Measurements from ENCODE around the gene LRRC4C. TPM values are rescaled to one million over a fixed set of nuclear protein-coding genes. Genes with fewer than 3 reads are reported as not detected.

Gene LRRC4C
- total RNA-seq, 1 experiment from 2014 or later = 0.13 TPM

- no peak overlapping the region for H3K27ac ChIP-seq (ENCODE audit: insufficient read length, low read depth, low read length)
- no peaks in the 10 kb centered on the region for H3K27me3 ChIP-seq (ENCODE audit: insufficient read depth, low read length)
- no peak overlapping the region for H3K27ac Mint-ChIP-seq
- H3K23ac ChIP-seq (ENCODE audit: insufficient read length, low read depth, low read length) = no peak overlapping the region
- no peak overlapping the region for H2AFZ ChIP-seq (ENCODE audit: low read length)
- H3K9ac ChIP-seq (ENCODE audit: extremely low read depth, insufficient read length, low read length) = no peak overlapping the region
- H3K14ac ChIP-seq (ENCODE audit: insufficient read depth, low read length) = no peak overlapping the region
- H4K5ac ChIP-seq (ENCODE audit: insufficient read length, low read depth, low read length) = no peak overlapping the region
- H2BK20ac ChIP-seq (ENCODE audit: low read depth, low read length, poor library complexity, severe bottlenecking) = no peak overlapping the region
- no peaks in the 10 kb centered on the region for H3K9me3 ChIP-seq (ENCODE audit: control insufficient read depth, low read depth, low read length)
- H3K36me3 Mint-ChIP-seq (ENCODE audit: insufficient read depth in 1 of 3, low read depth in 3 of 3) = no peaks in the 10 kb centered on the region; a peak in 1 of 7 replicates
- TF ChIP-seq, protein P1, sequence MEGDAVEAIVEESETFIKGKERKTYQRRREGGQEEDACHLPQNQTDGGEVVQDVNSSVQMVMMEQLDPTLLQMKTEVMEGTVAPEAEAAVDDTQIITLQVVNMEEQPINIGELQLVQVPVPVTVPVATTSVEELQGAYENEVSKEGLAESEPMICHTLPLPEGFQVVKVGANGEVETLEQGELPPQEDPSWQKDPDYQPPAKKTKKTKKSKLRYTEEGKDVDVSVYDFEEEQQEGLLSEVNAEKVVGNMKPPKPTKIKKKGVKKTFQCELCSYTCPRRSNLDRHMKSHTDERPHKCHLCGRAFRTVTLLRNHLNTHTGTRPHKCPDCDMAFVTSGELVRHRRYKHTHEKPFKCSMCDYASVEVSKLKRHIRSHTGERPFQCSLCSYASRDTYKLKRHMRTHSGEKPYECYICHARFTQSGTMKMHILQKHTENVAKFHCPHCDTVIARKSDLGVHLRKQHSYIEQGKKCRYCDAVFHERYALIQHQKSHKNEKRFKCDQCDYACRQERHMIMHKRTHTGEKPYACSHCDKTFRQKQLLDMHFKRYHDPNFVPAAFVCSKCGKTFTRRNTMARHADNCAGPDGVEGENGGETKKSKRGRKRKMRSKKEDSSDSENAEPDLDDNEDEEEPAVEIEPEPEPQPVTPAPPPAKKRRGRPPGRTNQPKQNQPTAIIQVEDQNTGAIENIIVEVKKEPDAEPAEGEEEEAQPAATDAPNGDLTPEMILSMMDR (conservative IDR thresholded peaks at IDR 0.05) = no peak
- H3K4me1 Mint-ChIP-seq = peaks cover 9% of the 10 kb centered on the region in 2 experiments; a peak in 3 of 4 replicates
- H3T11ph ChIP-seq (ENCODE audit: low read length) = no peak overlapping the region
- no peak overlapping the region for H2BK12ac ChIP-seq (ENCODE audit: insufficient read length, low read depth, low read length)
- H3K27me3 Mint-ChIP-seq (ENCODE audit: low read depth) = no peaks in the 10 kb centered on the region
- H3K4me2 ChIP-seq (ENCODE audit: insufficient read depth, insufficient read length, low read length) = no peak overlapping the region
- no peaks in the 10 kb centered on the region for H3K4me1 ChIP-seq (ENCODE audit: insufficient read depth, low read length)
- DNase-seq = no peak
- no peaks in the 10 kb centered on the region for H3K79me1 ChIP-seq (ENCODE audit: insufficient read depth, low read depth, low read length, poor library complexity, severe bottlenecking)
- no peak overlapping the region for H3K4ac ChIP-seq (ENCODE audit: low read depth, low read length)
- no peak overlapping the region for H2BK5ac ChIP-seq (ENCODE audit: insufficient read length, low read length)
- peaks cover 3% of the 10 kb centered on the region in 2 experiments; a peak in 3 of 5 replicates for H3K9me3 Mint-ChIP-seq
- no peak overlapping the region for H3K18ac ChIP-seq (ENCODE audit: insufficient read length, low read depth, low read length)
- H2BK15ac ChIP-seq (ENCODE audit: low read depth, low read length) = no peak overlapping the region
- H3K4me3 Mint-ChIP-seq = no peak overlapping the region
- no CpG with 5 or more reads among the region's 1 CpG for WGBS (ENCODE audit: extremely low coverage, insufficient read length, low lambda C conversion rate)
- no peaks in the 10 kb centered on the region for H4K20me1 ChIP-seq (ENCODE audit: control insufficient read depth, insufficient read depth, insufficient read length)
- H4K91ac ChIP-seq (ENCODE audit: insufficient read length, low read depth, low read length) = no peak overlapping the region
- H3K56ac ChIP-seq (ENCODE audit: insufficient read length, low read depth, low read length) = no peak overlapping the region
- no peak overlapping the region for H2AK5ac ChIP-seq (ENCODE audit: insufficient read length, low read length)
- no peak overlapping the region for H2BK120ac ChIP-seq (ENCODE audit: low read depth, low read length, poor library complexity, severe bottlenecking)
- H3K79me2 ChIP-seq (ENCODE audit: insufficient read depth, low read length) = no peaks in the 10 kb centered on the region
- H3K23me2 ChIP-seq (ENCODE audit: insufficient read length, low read depth, low read length, poor library complexity, severe bottlenecking) = no peaks in the 10 kb centered on the region
- no peak overlapping the region for H4K8ac ChIP-seq (replicated peaks; ENCODE audit: insufficient read length, low read depth, low read length)
Measured at GRCh38 chr11:40987776-40988435, 471.5 kb downstream of the LRRC4C start.

Data from H9 (cell line).